Fibroblast of lung (primary cell): ENCODE data around the gene S100Z.

Experiments used
- EZH2 ChIP-seq: IDR thresholded peaks from 2 replicates; pipeline ENCODE4 v1.5.1; 2012; ENCODE audit warnings: low read length, control low read depth, mild to moderate bottlenecking; ENCODE audit errors: missing control alignments
- TF ChIP-seq, protein P1 (sequence below), 2 donors: IDR thresholded peaks in 1 of 2; conservative IDR thresholded peaks in 1 of 2; 1 replicate in 1 of 2; 2 replicates in 1 of 2; pipeline ENCODE4 v1.5.1; 2011 to 2012; ENCODE audit warnings: low read length in 2 of 2, control low read depth in 1 of 2, inconsistent platforms in 1 of 2, low read depth in 1 of 2, mild to moderate bottlenecking in 1 of 2

GRCh38 chr5:76859591-76860247, 9.9 kb downstream of the S100Z start:
- no peak for TF ChIP-seq EZH2
- TF ChIP-seq, protein P1, sequence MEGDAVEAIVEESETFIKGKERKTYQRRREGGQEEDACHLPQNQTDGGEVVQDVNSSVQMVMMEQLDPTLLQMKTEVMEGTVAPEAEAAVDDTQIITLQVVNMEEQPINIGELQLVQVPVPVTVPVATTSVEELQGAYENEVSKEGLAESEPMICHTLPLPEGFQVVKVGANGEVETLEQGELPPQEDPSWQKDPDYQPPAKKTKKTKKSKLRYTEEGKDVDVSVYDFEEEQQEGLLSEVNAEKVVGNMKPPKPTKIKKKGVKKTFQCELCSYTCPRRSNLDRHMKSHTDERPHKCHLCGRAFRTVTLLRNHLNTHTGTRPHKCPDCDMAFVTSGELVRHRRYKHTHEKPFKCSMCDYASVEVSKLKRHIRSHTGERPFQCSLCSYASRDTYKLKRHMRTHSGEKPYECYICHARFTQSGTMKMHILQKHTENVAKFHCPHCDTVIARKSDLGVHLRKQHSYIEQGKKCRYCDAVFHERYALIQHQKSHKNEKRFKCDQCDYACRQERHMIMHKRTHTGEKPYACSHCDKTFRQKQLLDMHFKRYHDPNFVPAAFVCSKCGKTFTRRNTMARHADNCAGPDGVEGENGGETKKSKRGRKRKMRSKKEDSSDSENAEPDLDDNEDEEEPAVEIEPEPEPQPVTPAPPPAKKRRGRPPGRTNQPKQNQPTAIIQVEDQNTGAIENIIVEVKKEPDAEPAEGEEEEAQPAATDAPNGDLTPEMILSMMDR (conservative IDR thresholded peaks at IDR 0.05 in 1 of 2, IDR thresholded peaks at IDR 0.05 in 1 of 2; ENCODE audit: low read depth in 1 of 2, low read length in 2 of 2), result no peak
